ENCODE measurements around the gene MTMR3.

The MTMR3 gene

DNA sequence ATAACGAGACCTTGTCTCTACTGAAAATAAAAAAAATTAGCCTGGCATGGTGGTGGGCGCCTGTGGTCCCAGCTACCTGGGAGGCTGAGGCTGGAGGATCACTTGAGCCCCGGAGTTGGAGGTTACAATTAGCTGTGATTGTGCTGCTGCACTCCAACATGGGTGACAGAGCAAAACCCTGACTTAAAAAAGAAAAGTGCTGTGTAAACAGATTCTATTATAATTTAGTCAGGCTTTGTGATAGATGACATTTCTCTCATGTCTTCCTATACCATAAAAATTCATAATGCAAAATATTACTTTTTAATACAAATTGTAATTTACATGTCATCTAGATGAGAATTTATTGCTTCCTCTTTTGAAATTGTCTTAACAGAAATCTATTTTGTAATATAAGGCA lies 94.1 kb downstream of the MTMR3 start:
- H3K36me3 ChIP-seq (replicated peaks; ENCODE audit: insufficient read depth, low read length), result no peaks in the 10 kb centered on the region
- H3K4me2 ChIP-seq (ENCODE audit: low read depth, low read length), result no peak overlapping the region
- H3K9ac ChIP-seq (ENCODE audit: low read length), result no peak overlapping the region
- H3K9me3 ChIP-seq (replicated peaks; ENCODE audit: insufficient read depth, low read length), result no peaks in the 10 kb centered on the region
- no peaks in the 10 kb centered on the region for H3F3A ChIP-seq (ENCODE audit: insufficient read depth, low read length)
- no peaks in the 10 kb centered on the region for H3K79me2 ChIP-seq (ENCODE audit: low read length)
- no peak for DNase-seq
- no peaks in the 10 kb centered on the region for H3K9me2 ChIP-seq (replicated peaks; ENCODE audit: insufficient read depth, low read length)
- H3K27me3 ChIP-seq (replicated peaks; ENCODE audit: insufficient read depth, low read length), result no peaks in the 10 kb centered on the region
- H2AFZ ChIP-seq (ENCODE audit: low read length), result no peak overlapping the region
- no peak for TF ChIP-seq EZH2 (optimal IDR thresholded peaks at IDR 0.05; ENCODE audit: low read depth, low read length)
- TF ChIP-seq, protein P1, sequence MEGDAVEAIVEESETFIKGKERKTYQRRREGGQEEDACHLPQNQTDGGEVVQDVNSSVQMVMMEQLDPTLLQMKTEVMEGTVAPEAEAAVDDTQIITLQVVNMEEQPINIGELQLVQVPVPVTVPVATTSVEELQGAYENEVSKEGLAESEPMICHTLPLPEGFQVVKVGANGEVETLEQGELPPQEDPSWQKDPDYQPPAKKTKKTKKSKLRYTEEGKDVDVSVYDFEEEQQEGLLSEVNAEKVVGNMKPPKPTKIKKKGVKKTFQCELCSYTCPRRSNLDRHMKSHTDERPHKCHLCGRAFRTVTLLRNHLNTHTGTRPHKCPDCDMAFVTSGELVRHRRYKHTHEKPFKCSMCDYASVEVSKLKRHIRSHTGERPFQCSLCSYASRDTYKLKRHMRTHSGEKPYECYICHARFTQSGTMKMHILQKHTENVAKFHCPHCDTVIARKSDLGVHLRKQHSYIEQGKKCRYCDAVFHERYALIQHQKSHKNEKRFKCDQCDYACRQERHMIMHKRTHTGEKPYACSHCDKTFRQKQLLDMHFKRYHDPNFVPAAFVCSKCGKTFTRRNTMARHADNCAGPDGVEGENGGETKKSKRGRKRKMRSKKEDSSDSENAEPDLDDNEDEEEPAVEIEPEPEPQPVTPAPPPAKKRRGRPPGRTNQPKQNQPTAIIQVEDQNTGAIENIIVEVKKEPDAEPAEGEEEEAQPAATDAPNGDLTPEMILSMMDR (IDR thresholded peaks at IDR 0.05; ENCODE audit: low read length), result no peak
- TF ChIP-seq EZH2phosphoT487 (IDR thresholded peaks at IDR 0.05; ENCODE audit: low read length), result no peak
- no peaks in the 10 kb centered on the region for H4K20me1 ChIP-seq (ENCODE audit: insufficient read depth, low read length)
- no peaks in the 10 kb centered on the region for H3K4me1 ChIP-seq (ENCODE audit: low read length)
- H3K27ac ChIP-seq (ENCODE audit: low read length), result no peak overlapping the region
- H3K4me3 ChIP-seq (ENCODE audit: low read length), result no peak overlapping the region

DNA sequence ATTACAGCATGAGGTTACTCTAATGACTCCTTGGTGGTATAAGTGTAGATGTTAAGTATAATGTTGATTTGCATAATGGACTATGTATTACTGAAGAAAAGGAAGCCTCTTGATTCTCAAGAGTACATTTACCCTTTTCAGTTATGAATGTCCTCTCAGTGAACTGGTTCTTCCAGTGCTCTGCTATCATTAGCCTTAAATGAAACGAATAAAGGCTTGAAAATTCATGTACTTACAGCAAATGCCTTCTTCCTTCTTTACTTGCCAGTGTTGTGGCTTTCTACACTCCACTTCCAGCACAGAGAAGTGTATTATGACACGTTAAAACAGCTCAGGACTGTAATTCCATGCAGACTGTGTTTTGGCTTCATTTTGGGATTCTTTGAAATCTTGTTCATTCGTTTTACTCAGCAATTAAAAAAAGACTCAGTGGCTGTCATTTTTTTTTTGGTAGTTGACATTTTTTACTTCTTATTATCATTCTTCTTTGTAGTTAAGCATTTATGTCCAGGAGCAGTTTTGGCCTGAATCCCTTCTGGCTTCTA lies 96.9 kb downstream of the MTMR3 start:
- no peaks in the 10 kb centered on the region for H3K36me3 ChIP-seq (replicated peaks; ENCODE audit: insufficient read depth, low read length)
- no peaks in the 10 kb centered on the region for H4K20me1 ChIP-seq (ENCODE audit: insufficient read depth, low read length)
- no peaks in the 10 kb centered on the region for H3K4me1 ChIP-seq (ENCODE audit: low read length)
- H3F3A ChIP-seq (ENCODE audit: insufficient read depth, low read length), result no peaks in the 10 kb centered on the region
- no peaks in the 10 kb centered on the region for H3K9me3 ChIP-seq (replicated peaks; ENCODE audit: insufficient read depth, low read length)
- no peak overlapping the region for H2AFZ ChIP-seq (ENCODE audit: low read length)
- no peak overlapping the region for H3K4me3 ChIP-seq (ENCODE audit: low read length)
- no peaks in the 10 kb centered on the region for H3K27me3 ChIP-seq (replicated peaks; ENCODE audit: insufficient read depth, low read length)
- DNase-seq, result no peak
- H3K27ac ChIP-seq (ENCODE audit: low read length), result no peak overlapping the region
- no peak for TF ChIP-seq EZH2 (optimal IDR thresholded peaks at IDR 0.05; ENCODE audit: low read depth, low read length)
- TF ChIP-seq, protein P1 (IDR thresholded peaks at IDR 0.05; ENCODE audit: low read length), result no peak
- TF ChIP-seq EZH2phosphoT487 (IDR thresholded peaks at IDR 0.05; ENCODE audit: low read length), result no peak
- H3K4me2 ChIP-seq (ENCODE audit: low read depth, low read length), result no peak overlapping the region
- no peak overlapping the region for H3K9ac ChIP-seq (ENCODE audit: low read length)
- no peaks in the 10 kb centered on the region for H3K79me2 ChIP-seq (ENCODE audit: low read length)
- no peaks in the 10 kb centered on the region for H3K9me2 ChIP-seq (replicated peaks; ENCODE audit: insufficient read depth, low read length)

DNA sequence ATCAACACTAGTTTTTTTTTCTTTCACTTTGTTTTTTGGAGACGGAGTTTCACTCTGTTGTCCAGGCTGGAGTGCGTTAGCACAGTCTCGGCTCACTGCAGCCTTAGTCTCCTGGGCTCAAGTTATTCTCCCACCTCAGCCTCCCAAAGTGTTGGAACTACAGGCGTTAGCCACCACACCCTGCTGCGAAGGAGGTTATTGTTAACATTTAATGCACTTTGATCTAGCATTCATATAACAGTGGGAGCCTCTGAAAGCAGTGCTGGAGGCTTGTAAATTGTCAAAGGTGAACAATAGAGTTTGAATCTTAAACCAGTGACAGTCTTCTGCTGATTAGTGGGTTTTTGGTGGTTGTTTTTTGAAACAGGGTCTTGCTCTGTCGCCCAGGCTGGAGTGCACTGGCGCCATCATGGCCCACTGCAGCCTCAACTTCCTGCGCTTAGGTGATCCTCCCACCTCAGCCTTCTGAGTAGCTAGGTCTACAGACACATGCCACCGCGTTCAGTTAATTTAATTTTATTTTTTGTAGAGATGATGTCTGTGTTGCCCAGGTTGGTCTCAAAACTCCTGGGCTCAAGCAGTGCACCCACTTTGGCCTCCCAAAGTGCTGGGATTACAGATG lies 100.4 kb downstream of the MTMR3 start:
- no peaks in the 10 kb centered on the region for H3K9me2 ChIP-seq (replicated peaks; ENCODE audit: insufficient read depth, low read length)
- TF ChIP-seq, protein P1 (IDR thresholded peaks at IDR 0.05; ENCODE audit: low read length), result no peak
- TF ChIP-seq EZH2phosphoT487 (IDR thresholded peaks at IDR 0.05; ENCODE audit: low read length) (no peak), EZH2 (optimal IDR thresholded peaks at IDR 0.05; ENCODE audit: low read depth, low read length) (no peak)
- H3F3A ChIP-seq (ENCODE audit: insufficient read depth, low read length), result no peaks in the 10 kb centered on the region
- DNase-seq, result no peak
- H4K20me1 ChIP-seq (ENCODE audit: insufficient read depth, low read length), result no peaks in the 10 kb centered on the region
- no peak overlapping the region for H3K27ac ChIP-seq (ENCODE audit: low read length)
- H3K9me3 ChIP-seq (replicated peaks; ENCODE audit: insufficient read depth, low read length), result no peaks in the 10 kb centered on the region
- no peak overlapping the region for H3K4me3 ChIP-seq (ENCODE audit: low read length)
- no peak overlapping the region for H2AFZ ChIP-seq (ENCODE audit: low read length)
- H3K36me3 ChIP-seq (replicated peaks; ENCODE audit: insufficient read depth, low read length), result no peaks in the 10 kb centered on the region
- peaks cover 11% of the 10 kb centered on the region for H3K4me1 ChIP-seq (ENCODE audit: low read length)
- no peaks in the 10 kb centered on the region for H3K27me3 ChIP-seq (replicated peaks; ENCODE audit: insufficient read depth, low read length)
- H3K79me2 ChIP-seq (ENCODE audit: low read length), result no peaks in the 10 kb centered on the region
- H3K9ac ChIP-seq (ENCODE audit: low read length), result no peak overlapping the region
- no peak overlapping the region for H3K4me2 ChIP-seq (ENCODE audit: low read depth, low read length)

All from MM.1S (cell line).